ENCODE data around the gene PLB1.

PLB1 gene

GRCh38 chr2:28674062-28674712 lies 178.3 kb downstream of the PLB1 start:
- DNase-seq (ENCODE audit: low read depth) = no peak
- no peak overlapping the region for H3K4me3 ChIP-seq (ENCODE audit: low read length)
- TF ChIP-seq CTCF (conservative IDR thresholded peaks at IDR 0.05; ENCODE audit: low read length) = no peak

- TF ChIP-seq CTCF (conservative IDR thresholded peaks at IDR 0.05; ENCODE audit: low read length) = no peak
- H3K4me3 ChIP-seq (ENCODE audit: low read length) = no peak overlapping the region
- DNase-seq (ENCODE audit: low read depth) = no peak
Observed at GRCh38 chr2:28674713-28675068, 178.8 kb downstream of the PLB1 start.

GRCh38 chr2:28676152-28676835 lies 180.4 kb downstream of the PLB1 start:
- TF ChIP-seq CTCF (conservative IDR thresholded peaks at IDR 0.05; ENCODE audit: low read length) = no peak
- DNase-seq (ENCODE audit: low read depth) = no peak
- no peak overlapping the region for H3K4me3 ChIP-seq (ENCODE audit: low read length)

GRCh38 chr2:28678175-28678855 lies 182.5 kb downstream of the PLB1 start:
- TF ChIP-seq CTCF (conservative IDR thresholded peaks at IDR 0.05; ENCODE audit: low read length) = no peak
- DNase-seq (ENCODE audit: low read depth) = no peak
- H3K4me3 ChIP-seq (ENCODE audit: low read length) = no peak overlapping the region

GRCh38 chr2:28678944-28679343 lies 183.1 kb downstream of the PLB1 start:
- DNase-seq (ENCODE audit: low read depth) = no peak
- no peak overlapping the region for H3K4me3 ChIP-seq (ENCODE audit: low read length)
- TF ChIP-seq CTCF (conservative IDR thresholded peaks at IDR 0.05; ENCODE audit: low read length) = no peak

GRCh38 chr2:28680657-28681056 lies 184.8 kb downstream of the PLB1 start:
- DNase-seq (ENCODE audit: low read depth) = no peak
- H3K4me3 ChIP-seq (ENCODE audit: low read length) = no peak overlapping the region
- TF ChIP-seq CTCF (conservative IDR thresholded peaks at IDR 0.05; ENCODE audit: low read length) = no peak

- no peak for TF ChIP-seq CTCF (conservative IDR thresholded peaks at IDR 0.05; ENCODE audit: low read length)
- no peak overlapping the region for H3K4me3 ChIP-seq (ENCODE audit: low read length)
- DNase-seq (ENCODE audit: low read depth) = peak; percentile 16
Observed at GRCh38 chr2:28681158-28681571, 185.3 kb downstream of the PLB1 start.

Measured in AG10803 (cell line).